H1 (cell line): ENCODE data around the gene IL7R. TPM values are rescaled to one million over a fixed set of nuclear protein-coding genes. Genes with fewer than 3 reads are reported as not detected.

Source experiments
- CTCF ChIA-PET: fragments of 300-600 bp; sonication (Branson Sonifier 250); formaldehyde crosslinking; loops from one replicate; lab custom pipeline; 2021; ENCODE audit not compliant: partially characterized antibody; lab: Charles Lee
- POLR2A ChIA-PET: fragments of 300-600 bp; sonication (Branson Sonifier 250); formaldehyde crosslinking; loops from one replicate; lab custom pipeline; 2021; ENCODE audit warnings: inconsistent platforms; ENCODE audit not compliant: partially characterized antibody; lab: Charles Lee
- DNase-seq, 2 experiments: peaks; one replicate each; pipeline versions ENCODE4 v3.0.0 to v3.0.0-alpha.2; 2010 to 2022; ENCODE audit warnings: low spot score in 2 of 2, low read depth in 1 of 2, mixed read lengths in 1 of 2
- FAIRE-seq: peaks from 2 replicates; lab custom pipeline; 2011; peaks lifted over from hg19 to GRCh38; lab: Jason Lieb, UNC
- H2AFZ ChIP-seq: 2 replicates; pipeline ENCODE4 v1.8.1; 2012; ENCODE audit warnings: low read length, inconsistent platforms
- H2AK5ac ChIP-seq: 2 replicates; pipeline ENCODE4 v1.6.1; 2013; ENCODE audit warnings: low read depth, low read length
- H2BK120ac ChIP-seq: replicated peaks from 2 replicates; pipeline ENCODE3; 2013; ENCODE audit warnings: low read depth, low read length, inconsistent platforms
- H2BK12ac ChIP-seq: 2 replicates; pipeline ENCODE4 v1.6.1; 2013; ENCODE audit warnings: low read depth, low read length
- H2BK15ac ChIP-seq: 2 replicates; pipeline ENCODE4 v1.6.1; 2013; ENCODE audit warnings: low read length
- H2BK20ac ChIP-seq: 2 replicates; pipeline ENCODE4 v1.6.1; 2013; ENCODE audit warnings: low read length
- H2BK5ac ChIP-seq: 2 replicates; pipeline ENCODE4 v1.6.1; 2013; ENCODE audit warnings: low read depth, low read length
- H3K14ac ChIP-seq: 2 replicates; pipeline ENCODE4 v1.6.1; 2013; ENCODE audit warnings: inconsistent platforms; ENCODE audit not compliant: insufficient read length
- H3K18ac ChIP-seq: 2 replicates; pipeline ENCODE4 v1.6.1; 2013; ENCODE audit warnings: low read length; ENCODE audit errors: extremely low read depth
- H3K23ac ChIP-seq: 2 replicates; pipeline ENCODE4 v1.6.1; 2013; ENCODE audit warnings: inconsistent platforms; ENCODE audit not compliant: insufficient read length
- H3K23me2 ChIP-seq: 2 replicates; pipeline ENCODE4 v1.6.1; 2013; ENCODE audit warnings: low read depth, low read length
- H3K27ac ChIP-seq: 2 replicates; pipeline ENCODE4 v1.6.1; 2011; ENCODE audit warnings: low read depth, low read length, inconsistent platforms
- H3K27me3 ChIP-seq, 4 experiments: replicated peaks in 1 of 4; 1 replicate in 1 of 4; 2 replicates in 3 of 4; pipeline versions ENCODE4 v1.6.1 to v1.8.1; 2011 to 2013; ENCODE audit warnings: low read length in 3 of 4, mild to moderate bottlenecking in 3 of 4, inconsistent platforms in 2 of 4, mixed read lengths in 2 of 4, moderate library complexity in 1 of 4; ENCODE audit not compliant: control insufficient read depth in 3 of 4, insufficient read depth in 3 of 4; ENCODE audit errors: extremely low read depth in 1 of 4
- H3K36me3 ChIP-seq, 4 experiments: 2 replicates each; pipeline versions ENCODE4 v1.6.1 to v1.8.1; 2011 to 2013; ENCODE audit warnings: mild to moderate bottlenecking in 4 of 4, low read length in 3 of 4, moderate library complexity in 2 of 4, control low read depth in 1 of 4, inconsistent platforms in 1 of 4; ENCODE audit not compliant: insufficient read depth in 4 of 4, control insufficient read depth in 2 of 4
- H3K4ac ChIP-seq: replicated peaks from 2 replicates; pipeline ENCODE3; 2013; ENCODE audit warnings: low read length, low read depth, mixed read lengths, inconsistent platforms; ENCODE audit not compliant: insufficient read length
- H3K4me1 ChIP-seq, 4 experiments: replicated peaks in 1 of 4; 1 replicate in 1 of 4; 2 replicates in 3 of 4; pipeline versions ENCODE4 v1.6.1 to v1.8.1; 2011 to 2013; ENCODE audit warnings: low read length in 3 of 4, inconsistent platforms in 2 of 4, mixed read lengths in 1 of 4; ENCODE audit not compliant: insufficient read depth in 4 of 4, control insufficient read depth in 3 of 4
- H3K4me2 ChIP-seq, 2 experiments: 2 replicates each; pipeline versions ENCODE4 v1.6.1 to v1.8.1; 2011 to 2013; ENCODE audit warnings: low read depth in 2 of 2, low read length in 2 of 2, control low read depth in 1 of 2, inconsistent platforms in 1 of 2, mild to moderate bottlenecking in 1 of 2; ENCODE audit not compliant: insufficient read depth in 1 of 2
- H3K4me3 ChIP-seq, 4 experiments: fragments of 200-600, 300-600 bp in 1 of 4; sonication (generic), shearing (Covaris generic), sonication (Bioruptor Twin) in 1 of 4; 2 replicates each; pipeline versions ENCODE4 v1.5.1 to v1.8.1; 2011 to 2016; ENCODE audit warnings: low read length in 4 of 4, low read depth in 3 of 4, control low read depth in 2 of 4, inconsistent platforms in 2 of 4, mild to moderate bottlenecking in 2 of 4, mixed read lengths in 1 of 4, moderate library complexity in 1 of 4; ENCODE audit not compliant: insufficient read depth in 2 of 4; ENCODE audit errors: extremely low read depth in 1 of 4
- H3K56ac ChIP-seq: replicated peaks from 2 replicates; pipeline ENCODE3; 2013; ENCODE audit warnings: low read depth, mild to moderate bottlenecking, mixed read lengths, low read length, inconsistent platforms; ENCODE audit not compliant: insufficient read length
- H3K79me1 ChIP-seq: 2 replicates; pipeline ENCODE4 v1.6.1; 2013; ENCODE audit warnings: low read depth, low read length, control low read depth
- H3K79me2 ChIP-seq, 2 experiments: 2 replicates each; pipeline versions ENCODE4 v1.6.1 to v1.8.1; 2012 to 2013; ENCODE audit warnings: low read length in 2 of 2, mild to moderate bottlenecking in 2 of 2, inconsistent platforms in 1 of 2; ENCODE audit not compliant: insufficient read depth in 2 of 2, control insufficient read depth in 1 of 2
- H3K9ac ChIP-seq, 4 experiments: replicated peaks in 1 of 4; 1 replicate in 1 of 4; 2 replicates in 3 of 4; pipeline versions ENCODE4 v1.6.1 to v1.8.1; 2011 to 2013; ENCODE audit warnings: low read depth in 3 of 4, low read length in 3 of 4, control low read depth in 2 of 4, mild to moderate bottlenecking in 2 of 4, moderate library complexity in 2 of 4, inconsistent platforms in 1 of 4; ENCODE audit errors: extremely low read depth in 1 of 4
- H3K9me3 ChIP-seq, 2 experiments: 2 replicates each; pipeline versions ENCODE4 v1.6.1 to v1.8.1; 2012 to 2013; ENCODE audit warnings: mild to moderate bottlenecking in 2 of 2, moderate library complexity in 2 of 2, control low read depth in 1 of 2, inconsistent platforms in 1 of 2, low read depth in 1 of 2, low read length in 1 of 2, mixed read lengths in 1 of 2; ENCODE audit not compliant: insufficient read depth in 2 of 2
- H4K20me1 ChIP-seq, 2 experiments: replicated peaks in 1 of 2; 2 replicates each; pipeline versions ENCODE3 to v1.8.1; 2011 to 2013; ENCODE audit warnings: inconsistent platforms in 2 of 2, low read length in 2 of 2, mild to moderate bottlenecking in 1 of 2; ENCODE audit not compliant: insufficient read depth in 2 of 2, control insufficient read depth in 1 of 2
- H4K5ac ChIP-seq: 2 replicates; pipeline ENCODE4 v1.6.1; 2013; ENCODE audit warnings: low read length, low read depth, mixed read lengths, inconsistent platforms; ENCODE audit not compliant: insufficient read length
- H4K8ac ChIP-seq: 2 replicates; pipeline ENCODE4 v1.8.0; 2013; ENCODE audit warnings: mild to moderate bottlenecking, moderate library complexity, low read length, inconsistent platforms; ENCODE audit not compliant: insufficient read depth; ENCODE audit errors: extremely low read depth
- H4K91ac ChIP-seq: replicated peaks from 2 replicates; pipeline ENCODE3; 2013; ENCODE audit warnings: low read length, mixed read lengths, inconsistent platforms; ENCODE audit not compliant: insufficient read length
- CHD1 ChIP-seq: IDR thresholded peaks from 2 replicates; pipeline ENCODE4 v1.6.1; 2012; ENCODE audit warnings: low read depth, low read length, improper control_type of control experiment
- GABPA ChIP-seq: IDR thresholded peaks from 2 replicates; pipeline ENCODE4 v1.6.1; 2011; ENCODE audit warnings: mild to moderate bottlenecking, low read length, moderate library complexity, borderline replicate concordance; ENCODE audit not compliant: insufficient read depth
- HDAC6 ChIP-seq: IDR thresholded peaks from one replicate; pipeline ENCODE4 v1.7.1; 2012; ENCODE audit warnings: low read depth, mild to moderate bottlenecking, inconsistent platforms, low read length, moderate library complexity
- KDM4A ChIP-seq: IDR thresholded peaks from one replicate; pipeline ENCODE4 v1.7.1; 2012; ENCODE audit warnings: low read depth, mild to moderate bottlenecking, moderate library complexity, low read length, inconsistent platforms; ENCODE audit not compliant: severe bottlenecking
- MAFK ChIP-seq: IDR thresholded peaks from 2 replicates; pipeline ENCODE4 v1.6.1; 2012; ENCODE audit warnings: low read depth, mild to moderate bottlenecking, improper control_type of control experiment, low read length
- POLR2AphosphoS5 ChIP-seq: IDR thresholded peaks from 2 replicates; pipeline ENCODE4 v1.6.1; 2011; ENCODE audit warnings: low read depth, low read length
- YY1 ChIP-seq: IDR thresholded peaks from 2 replicates; pipeline ENCODE4 v1.6.1; 2011; ENCODE audit warnings: low read depth, mild to moderate bottlenecking, low read length
- whole genome bisulfite sequencing, 2 experiments: shearing (Covaris generic) in 1 of 2; methylation state at CpG; one replicate each; pipeline versions ENCODE4 v1.1.6 to v1.1.7; 2013 to 2015; ENCODE audit warnings: low lambda C conversion rate in 2 of 2, mixed read lengths in 2 of 2, inconsistent platforms in 1 of 2, low coverage in 1 of 2, missing lambda C conversion rate in 1 of 2; ENCODE audit not compliant: insufficient replicate concordance in 2 of 2, insufficient coverage in 1 of 2, insufficient read length in 1 of 2; ENCODE audit errors: extremely low coverage in 1 of 2, missing lambda C conversion rate in 1 of 2; 5-methylcytosine and 5-hydroxymethylcytosine counted together
- polyA plus RNA-seq, 7 experiments: library from polyadenylated mRNA; depleted of rRNA in 3 of 7; stranded (reverse) in 5 of 7; unstranded in 2 of 7; fragments of >200 nt in 5 of 7; fragments of 200-250 nt in 2 of 7; gene quantifications; 1 replicate in 5 of 7; 2 replicates in 1 of 7; 4 replicates in 1 of 7; pipeline versions ENCODE4 v1.2.1 to v1.2.3, GENCODE V29; 2011 to 2013; ENCODE audit warnings: missing spikeins in 2 of 7, mixed read lengths in 2 of 7
- total RNA-seq: library from RNA; stranded (reverse); fragmentation: NEBNext Ultra II Directional; extraction: Animal tissue kit (Norgen Biotek cat#: 25700); gene quantifications from 2 replicates; pipeline ENCODE4 v1.2.1, GENCODE V29; 2021
- TF ChIP-seq, protein P1 (sequence below): IDR thresholded peaks from 2 replicates; pipeline ENCODE4 v1.6.1; 2011; ENCODE audit warnings: low read depth, mild to moderate bottlenecking, low read length; ENCODE audit not compliant: insufficient read depth
- TF ChIP-seq, protein P2 (sequence below), 3 experiments: IDR thresholded peaks; 1 replicate in 2 of 3; 2 replicates in 1 of 3; pipeline versions ENCODE4 v1.5.1 to v1.6.1; 2011; ENCODE audit warnings: low read length in 3 of 3, mild to moderate bottlenecking in 3 of 3, inconsistent platforms in 2 of 3, low read depth in 1 of 3, moderate library complexity in 1 of 3; ENCODE audit not compliant: insufficient read depth in 1 of 3; ENCODE audit errors: control extremely low read depth in 1 of 3
- TF ChIP-seq, protein P3 (sequence below): IDR thresholded peaks from 2 replicates; pipeline ENCODE4 v1.6.1; 2011; ENCODE audit warnings: low read length, improper control_type of control experiment

The IL7R gene
- total and polyA plus RNA-seq, 2 of the 8 experiments (the other 6 are each of a cell fraction or from before 2014, with no cell fraction given) = not detected

DNA sequence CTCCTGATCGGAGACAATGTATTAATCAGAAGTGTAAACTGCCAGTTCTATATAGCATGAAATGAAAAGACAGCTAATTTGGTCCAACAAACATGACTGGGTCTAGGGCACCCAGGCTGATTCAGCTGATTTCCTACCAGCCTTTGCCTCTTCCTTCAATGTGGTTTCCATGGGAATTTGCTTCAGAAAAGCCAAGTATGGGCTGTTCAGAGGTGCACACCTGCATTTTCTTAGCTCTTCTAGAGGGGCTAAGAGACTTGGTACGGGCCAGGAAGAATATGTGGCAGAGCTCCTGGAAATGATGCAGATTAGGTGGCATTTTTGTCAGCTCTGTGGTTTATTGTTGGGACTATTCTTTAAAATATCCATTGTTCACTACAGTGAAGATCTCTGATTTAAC is 22.4 kb downstream of the IL7R start:
- Histone ChIP-seq H4K20me1 (no peaks in the 10 kb centered on the region), H3K4me1 (no peaks in the 10 kb centered on the region), H2BK12ac (no peak overlapping the region), H3K4ac (no peak overlapping the region), H2BK15ac (no peak overlapping the region), H3K23ac (no peak overlapping the region), H3K27ac (no peak overlapping the region), H2AFZ (no peak overlapping the region), H3K79me2 (no peaks in the 10 kb centered on the region), H3K56ac (no peak overlapping the region), H4K5ac (no peak overlapping the region), H3K4me3 (no peak overlapping the region), H3K14ac (no peak overlapping the region), H3K23me2 (no peaks in the 10 kb centered on the region), H3K4me2 (no peak overlapping the region), H2BK20ac (no peak overlapping the region), H3K79me1 (no peaks in the 10 kb centered on the region), H3K9me3 (no peaks in the 10 kb centered on the region), H4K8ac (no peak overlapping the region), H2AK5ac (no peak overlapping the region), H2BK120ac (no peak overlapping the region), H3K36me3 (no peaks in the 10 kb centered on the region), H3K27me3 (no peaks in the 10 kb centered on the region), H3K18ac (no peak overlapping the region), H3K9ac (no peak overlapping the region), H4K91ac (no peak overlapping the region), H2BK5ac (no peak overlapping the region)
- ChIA-PET POLR2A (no interaction called here), CTCF (interaction anchor here (0.6 to 1.1 kb wide), 3 partner anchors 10 to 101 kb away, joined by 3 to 6 read pairs (median 3); no protein-coding TSS in a partner anchor)
- FAIRE-seq (no peak), DNase-seq (no peak)
- no peak for TF ChIP-seq CHD1
- TF ChIP-seq, protein P1, sequence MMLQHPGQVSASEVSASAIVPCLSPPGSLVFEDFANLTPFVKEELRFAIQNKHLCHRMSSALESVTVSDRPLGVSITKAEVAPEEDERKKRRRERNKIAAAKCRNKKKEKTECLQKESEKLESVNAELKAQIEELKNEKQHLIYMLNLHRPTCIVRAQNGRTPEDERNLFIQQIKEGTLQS = no peak
- TF ChIP-seq GABPA = no peak
- TF ChIP-seq YY1 = no peak
- TF ChIP-seq HDAC6 = no peak
- no peak for TF ChIP-seq MAFK
- no peak for TF ChIP-seq KDM4A
- TF ChIP-seq, protein P2, sequence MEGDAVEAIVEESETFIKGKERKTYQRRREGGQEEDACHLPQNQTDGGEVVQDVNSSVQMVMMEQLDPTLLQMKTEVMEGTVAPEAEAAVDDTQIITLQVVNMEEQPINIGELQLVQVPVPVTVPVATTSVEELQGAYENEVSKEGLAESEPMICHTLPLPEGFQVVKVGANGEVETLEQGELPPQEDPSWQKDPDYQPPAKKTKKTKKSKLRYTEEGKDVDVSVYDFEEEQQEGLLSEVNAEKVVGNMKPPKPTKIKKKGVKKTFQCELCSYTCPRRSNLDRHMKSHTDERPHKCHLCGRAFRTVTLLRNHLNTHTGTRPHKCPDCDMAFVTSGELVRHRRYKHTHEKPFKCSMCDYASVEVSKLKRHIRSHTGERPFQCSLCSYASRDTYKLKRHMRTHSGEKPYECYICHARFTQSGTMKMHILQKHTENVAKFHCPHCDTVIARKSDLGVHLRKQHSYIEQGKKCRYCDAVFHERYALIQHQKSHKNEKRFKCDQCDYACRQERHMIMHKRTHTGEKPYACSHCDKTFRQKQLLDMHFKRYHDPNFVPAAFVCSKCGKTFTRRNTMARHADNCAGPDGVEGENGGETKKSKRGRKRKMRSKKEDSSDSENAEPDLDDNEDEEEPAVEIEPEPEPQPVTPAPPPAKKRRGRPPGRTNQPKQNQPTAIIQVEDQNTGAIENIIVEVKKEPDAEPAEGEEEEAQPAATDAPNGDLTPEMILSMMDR (IDR thresholded peaks at IDR 0.05; ENCODE audit: control extremely low read depth in 1 of 3, insufficient read depth in 1 of 3, low read depth in 1 of 3, low read length in 3 of 3) = no peak
- no peak for TF ChIP-seq POLR2AphosphoS5
- TF ChIP-seq, protein P3, sequence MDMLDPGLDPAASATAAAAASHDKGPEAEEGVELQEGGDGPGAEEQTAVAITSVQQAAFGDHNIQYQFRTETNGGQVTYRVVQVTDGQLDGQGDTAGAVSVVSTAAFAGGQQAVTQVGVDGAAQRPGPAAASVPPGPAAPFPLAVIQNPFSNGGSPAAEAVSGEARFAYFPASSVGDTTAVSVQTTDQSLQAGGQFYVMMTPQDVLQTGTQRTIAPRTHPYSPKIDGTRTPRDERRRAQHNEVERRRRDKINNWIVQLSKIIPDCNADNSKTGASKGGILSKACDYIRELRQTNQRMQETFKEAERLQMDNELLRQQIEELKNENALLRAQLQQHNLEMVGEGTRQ = no peak
- 96% methylated on average over 2 of the region's 2 CpGs; no CpG with 5 or more reads in 1 of the 2 experiments for WGBS, 2 experiments
